HG03439 (cell line): ENCODE measurements around the gene NMT1.
"Not testable (repeated sequence)": the region's sequence is repeated elsewhere in the genome, so short reads cannot be mapped to it uniquely, and the experiment has no call there.

Experiments
- ATAC-seq: cut with Tn5 transposase; IDR thresholded peaks from one replicate; pipeline ENCODE4 v1.9.1; 2021; ENCODE audit warnings: mild to moderate bottlenecking, moderate library complexity; ENCODE audit not compliant: unreplicated experiment

The NMT1 gene

GRCh38 chr17:45035848-45036247 is 25.3 kb upstream of the NMT1 start:
- ATAC-seq = no peak

- ATAC-seq = no peak
Measured at GRCh38 chr17:45036691-45037090, 24.4 kb upstream of the NMT1 start.

- ATAC-seq = no peak
Measured at GRCh38 chr17:45038728-45039634, 22.1 kb upstream of the NMT1 start.

- ATAC-seq = no peak
Measured at GRCh38 chr17:45040459-45040858, 20.7 kb upstream of the NMT1 start.

DNA sequence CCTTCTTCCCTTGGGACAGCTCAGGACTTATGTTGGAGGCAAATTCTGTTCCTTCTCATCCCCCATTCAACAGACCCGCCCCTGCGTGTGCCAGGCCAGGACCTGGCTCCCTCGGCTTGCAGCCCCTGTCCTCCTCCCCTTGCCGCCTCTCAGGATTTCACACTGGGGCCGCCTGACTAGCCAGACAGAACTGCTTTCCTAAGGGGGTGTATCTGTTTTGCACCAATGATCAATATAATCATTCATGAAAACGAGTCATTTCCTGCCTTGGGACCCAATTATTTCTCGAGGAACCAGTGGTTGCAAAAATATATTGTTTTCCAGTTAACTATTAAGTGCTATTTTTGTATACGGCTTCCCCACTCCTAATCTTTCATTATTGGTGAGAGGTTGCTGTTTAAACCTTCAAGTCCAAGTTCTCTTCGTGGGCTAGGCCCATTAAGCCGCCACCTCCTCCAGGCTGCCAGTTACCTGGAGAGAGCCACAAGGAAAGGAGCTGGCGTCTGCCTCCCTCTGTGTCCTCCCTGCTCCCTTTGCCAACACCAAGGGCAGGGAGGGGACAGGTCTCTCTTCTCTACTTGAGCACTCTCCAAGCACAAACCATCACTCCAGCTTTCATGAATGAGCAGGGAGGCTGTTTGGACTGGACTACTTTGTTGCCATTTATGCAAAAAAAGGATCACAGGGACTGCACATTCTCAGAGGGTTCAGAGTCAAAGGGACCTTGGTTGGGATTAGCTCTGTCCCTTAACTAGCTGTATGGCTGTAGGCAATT is 18.6 kb upstream of the NMT1 start:
- ATAC-seq = no peak

DNA sequence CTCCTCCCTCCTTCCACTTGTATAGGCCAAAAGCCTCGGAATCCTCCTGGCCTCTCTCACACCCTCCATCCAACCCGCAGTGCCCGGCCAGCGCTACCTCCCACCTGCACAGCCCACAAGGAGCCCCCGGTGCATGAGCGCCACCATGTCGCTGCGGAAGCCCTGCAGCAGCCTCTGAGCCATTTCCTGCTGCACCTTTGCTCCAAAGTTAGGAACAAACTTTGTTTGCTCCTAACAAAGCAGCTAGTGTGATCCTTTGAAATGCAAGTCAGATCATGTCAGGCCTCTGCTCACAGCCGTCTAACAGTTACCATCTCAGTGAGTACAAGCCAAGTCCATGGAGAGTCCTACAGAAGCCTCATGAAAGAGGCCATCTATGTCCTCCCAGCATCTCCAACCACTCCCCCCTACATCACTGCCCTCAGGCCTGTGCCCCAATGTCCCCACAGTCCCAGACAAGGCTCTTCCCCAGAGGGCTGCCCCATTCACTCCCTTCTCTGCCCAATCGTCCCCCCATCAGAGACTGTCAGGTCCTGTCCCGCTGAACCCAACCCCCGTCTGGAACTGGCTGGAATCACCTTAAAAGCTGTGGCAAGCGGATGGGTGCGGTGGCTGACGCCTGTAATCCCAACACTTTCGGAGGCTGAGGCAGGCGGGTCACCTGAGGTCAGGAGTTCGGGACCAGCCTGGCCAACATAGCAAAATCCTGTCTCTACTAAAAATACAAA is 17.1 kb upstream of the NMT1 start:
- ATAC-seq = no peak

GRCh38 chr17:45046537-45047125 is 14.5 kb upstream of the NMT1 start:
- no peak for ATAC-seq

DNA sequence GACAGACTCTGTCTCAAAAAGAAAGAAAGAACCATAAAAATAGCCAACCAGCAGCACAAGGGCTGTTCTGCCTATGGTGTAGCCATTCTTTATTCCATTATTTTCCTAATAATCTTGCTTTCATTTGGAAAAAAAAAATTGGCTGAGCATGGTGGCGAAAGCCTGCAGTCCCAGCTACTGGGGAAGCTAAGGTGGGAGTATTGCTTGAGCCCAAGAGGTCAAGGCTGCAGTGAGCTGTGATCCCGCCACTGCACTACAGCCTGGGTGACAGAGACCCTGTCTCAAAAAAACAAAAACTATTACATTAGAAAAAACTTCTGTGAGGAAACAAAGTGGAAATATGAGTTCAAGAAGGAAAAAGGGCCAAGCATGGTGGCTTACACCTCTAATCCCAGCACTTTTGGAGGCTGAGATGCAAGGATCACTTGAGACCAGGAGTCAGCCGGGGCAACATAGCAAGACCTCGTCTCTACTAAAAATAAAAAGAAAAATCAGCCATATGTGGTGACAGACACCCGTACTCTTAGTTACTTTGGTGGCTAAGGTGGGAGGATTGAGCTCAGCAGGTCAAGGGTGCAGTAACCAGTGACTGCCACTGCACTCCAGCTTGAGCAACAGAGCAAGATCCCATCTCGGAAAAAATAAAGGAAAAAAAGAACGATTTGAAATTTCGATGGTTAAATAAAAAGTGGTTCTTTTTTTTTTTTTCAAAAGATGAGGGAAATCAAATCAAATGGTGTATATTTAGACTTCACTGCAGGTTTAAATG is 12.1 kb upstream of the NMT1 start:
- ATAC-seq = no peak

DNA sequence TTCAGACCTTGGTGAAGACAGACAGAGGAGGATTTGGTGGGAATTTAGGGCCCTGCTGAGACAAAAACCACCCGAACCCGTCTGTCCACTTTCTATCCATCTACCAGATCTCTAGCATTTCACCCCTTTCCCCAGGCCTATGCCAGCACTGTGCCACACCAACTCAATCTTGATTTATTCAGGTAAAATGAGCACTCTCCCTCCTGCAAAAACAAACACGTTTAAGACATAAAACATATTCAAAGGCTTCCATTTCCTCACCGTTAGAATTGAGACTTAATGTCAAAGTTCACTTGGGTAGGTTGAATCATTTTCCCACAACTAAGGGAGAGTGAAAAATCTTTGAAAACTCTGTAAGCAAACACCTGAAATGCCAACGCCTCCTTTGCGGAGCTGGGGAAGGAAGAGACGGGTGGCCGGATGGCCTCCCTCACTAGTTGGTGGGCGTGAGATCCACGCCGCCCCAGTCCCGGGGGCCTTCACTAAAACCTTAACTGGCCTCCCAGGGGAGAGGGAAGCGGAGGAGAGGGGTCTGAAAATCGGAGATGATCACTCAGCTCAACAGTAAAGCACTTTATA is 10.5 kb upstream of the NMT1 start:
- peak; percentile 12 for ATAC-seq

DNA sequence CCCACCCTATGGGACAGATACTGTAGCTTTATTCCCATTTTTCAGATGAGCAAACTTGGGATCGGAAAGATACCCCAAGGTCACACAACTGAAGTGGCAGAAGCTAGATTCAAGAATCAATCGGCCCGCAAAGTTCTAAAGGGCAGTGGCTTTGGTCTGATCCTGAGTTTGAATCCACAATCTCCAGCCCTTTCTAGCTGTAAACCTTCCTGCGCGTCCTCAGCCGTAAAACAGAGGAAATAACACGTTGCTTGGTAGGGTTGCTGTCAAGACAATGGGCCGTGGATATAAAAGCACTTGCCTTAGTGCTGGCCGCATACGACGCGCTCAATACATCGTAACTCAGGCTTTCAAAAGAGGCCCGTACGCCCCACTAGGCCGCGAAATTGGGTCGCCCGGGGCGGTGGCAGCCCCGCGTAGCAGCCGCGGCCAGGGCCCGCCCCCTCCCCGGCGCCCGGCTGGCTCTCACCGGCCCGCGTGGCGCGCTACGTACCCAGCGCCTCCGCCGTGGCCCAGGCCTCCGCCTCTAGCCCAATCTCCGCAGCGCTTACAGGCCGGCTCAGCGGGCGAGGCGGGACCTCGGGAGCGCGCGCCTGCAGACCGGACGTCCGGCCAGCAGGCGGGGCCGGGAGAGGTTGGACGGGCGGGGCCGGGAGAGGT is 9.9 kb upstream of the NMT1 start, which contains the start of gene DCAKD:
TSS of gene DCAKD (minus strand) at position 573 of the 660 bp plus-strand sequence. CDS start 16,747 bp downstream, outside the sequence.
- peak; percentile 83 for ATAC-seq

DNA sequence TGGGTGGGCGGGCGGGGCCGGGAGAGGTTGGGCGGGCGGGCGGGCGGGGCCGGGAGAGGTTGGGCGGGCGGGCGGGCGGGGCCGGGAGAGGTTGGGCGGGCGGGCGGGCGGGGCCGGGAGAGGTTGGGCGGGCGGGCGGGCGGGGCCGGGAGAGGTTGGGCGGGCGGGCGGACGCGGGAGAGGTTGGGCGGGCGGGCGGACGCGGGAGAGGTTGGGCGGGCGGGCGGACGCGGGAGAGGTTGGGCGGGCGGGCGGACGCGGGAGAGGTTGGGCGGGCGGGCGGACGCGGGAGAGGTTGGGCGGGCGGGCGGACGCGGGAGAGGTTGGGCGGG is 9.4 kb upstream of the NMT1 start:
- ATAC-seq = not testable (repeated sequence)

GRCh38 chr17:45052052-45052772 is 8.9 kb upstream of the NMT1 start:
- no peak for ATAC-seq

DNA sequence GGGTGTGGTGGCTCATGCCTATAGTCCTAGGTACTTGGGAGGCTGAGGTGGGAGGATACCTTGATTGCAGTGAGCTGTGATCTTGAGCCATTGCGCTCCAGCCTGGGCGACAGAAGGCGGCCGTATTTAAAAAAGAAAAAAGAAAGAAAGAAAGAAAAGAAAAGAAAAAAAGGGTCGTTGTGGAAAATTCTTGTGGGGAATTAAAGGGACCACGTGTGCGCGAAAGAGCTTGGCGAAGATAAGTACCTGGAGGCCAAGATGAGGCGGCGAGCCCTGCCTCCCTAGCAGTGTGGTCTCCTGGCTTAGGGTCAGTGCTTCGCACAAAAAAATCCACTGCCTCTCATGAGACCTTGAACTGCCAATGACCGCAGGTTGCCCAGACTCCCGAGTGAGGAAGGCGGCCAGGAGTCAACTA is 728 bp upstream of the NMT1 start:
- ATAC-seq = no peak

DNA sequence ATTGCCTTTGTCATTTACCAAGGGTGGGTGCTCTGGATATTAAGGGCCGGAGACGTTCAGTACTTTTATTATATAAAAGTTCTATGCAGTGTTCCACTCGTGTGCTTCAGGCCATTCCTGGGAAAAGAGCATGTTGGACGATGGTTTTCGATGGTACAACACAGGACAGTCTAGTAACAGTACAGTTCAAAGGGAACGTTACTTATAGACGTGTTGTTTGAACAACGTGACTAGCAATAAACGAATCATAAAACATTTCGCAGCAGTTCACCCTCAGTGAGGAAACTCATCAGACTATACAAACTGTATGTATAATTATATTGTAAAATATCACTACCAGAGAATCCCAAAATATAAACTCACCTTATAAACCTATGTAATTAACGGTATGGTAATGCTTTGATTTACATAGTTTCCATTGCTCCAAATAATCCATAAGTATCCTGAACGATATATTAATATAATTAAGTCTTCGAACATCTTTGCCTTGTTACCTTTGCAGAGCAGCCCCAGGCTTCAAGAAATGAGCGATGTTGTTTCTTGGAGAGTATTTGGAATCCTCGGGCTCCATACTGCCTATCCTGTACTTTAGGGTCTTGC is 589 bp downstream of the NMT1 start:
- no peak for ATAC-seq

GRCh38 chr17:45063198-45063597 is 2.1 kb downstream of the NMT1 start:
- ATAC-seq = no peak

- no peak for ATAC-seq
Measured at GRCh38 chr17:45067637-45068036, 6.5 kb downstream of the NMT1 start.

GRCh38 chr17:45070001-45070400 is 8.9 kb downstream of the NMT1 start:
- no peak for ATAC-seq

- ATAC-seq = no peak
Measured at GRCh38 chr17:45070809-45071208, 9.7 kb downstream of the NMT1 start.
